GM18502 (cell line): Measurements from ENCODE around the gene NTPCR.
"Not testable (repeated sequence)": the region's sequence is repeated elsewhere in the genome, so short reads cannot be mapped to it uniquely, and the experiment has no call there.

ENCODE experiments used
- ATAC-seq: cut with Tn5 transposase; IDR thresholded peaks from one replicate; pipeline ENCODE4 v1.9.1; 2021; ENCODE audit warnings: mild to moderate bottlenecking; ENCODE audit not compliant: unreplicated experiment, poor library complexity

NTPCR gene

GRCh38 chr1:232950197-232951176 lies at the start of gene NTPCR:
Gene NTPCR (plus strand): TSS chr1:232950611. CDS start chr1:232950711, 100 bp downstream.
- peak; percentile 86 for ATAC-seq

- ATAC-seq, result no peak
These were observed 49.6 kb upstream of the NTPCR start for GRCh38 chr1:232900818-232901217.

GRCh38 chr1:232901255-232901654 lies 49.2 kb upstream of the NTPCR start:
- no peak for ATAC-seq

- ATAC-seq, result no peak
These were observed 47.5 kb upstream of the NTPCR start for GRCh38 chr1:232902774-232903350.

GRCh38 chr1:232904131-232904530 lies 46.3 kb upstream of the NTPCR start:
- no peak for ATAC-seq

- ATAC-seq, result no peak
These were observed 45.8 kb upstream of the NTPCR start for GRCh38 chr1:232904566-232904965.

- ATAC-seq, result no peak
These were observed 44.9 kb upstream of the NTPCR start for GRCh38 chr1:232905331-232906034.

- no peak for ATAC-seq
These were observed 44.0 kb upstream of the NTPCR start for GRCh38 chr1:232906441-232906840.

- ATAC-seq, result no peak
These were observed 41.6 kb upstream of the NTPCR start for GRCh38 chr1:232908831-232909230.

- no peak for ATAC-seq
These were observed 40.7 kb upstream of the NTPCR start for GRCh38 chr1:232909752-232910151.

- no peak for ATAC-seq
These were observed 39.3 kb upstream of the NTPCR start for GRCh38 chr1:232911027-232911599.

- ATAC-seq, result no peak
These were observed 37.4 kb upstream of the NTPCR start for GRCh38 chr1:232912845-232913580.

- not testable (repeated sequence) for ATAC-seq
These were observed 36.1 kb upstream of the NTPCR start for GRCh38 chr1:232914271-232914670.

- ATAC-seq, result no peak
These were observed 35.2 kb upstream of the NTPCR start for GRCh38 chr1:232915212-232915611.

GRCh38 chr1:232917053-232917452 lies 33.4 kb upstream of the NTPCR start:
- ATAC-seq, result no peak

- no peak for ATAC-seq
These were observed 29.0 kb upstream of the NTPCR start for GRCh38 chr1:232921381-232921780.

- no peak for ATAC-seq
These were observed 27.9 kb upstream of the NTPCR start for GRCh38 chr1:232922485-232922884.

GRCh38 chr1:232923739-232924386 lies 26.5 kb upstream of the NTPCR start:
- no peak for ATAC-seq

GRCh38 chr1:232924874-232925273 lies 25.5 kb upstream of the NTPCR start:
- no peak for ATAC-seq
